Colon (tissue), 2 donors: ENCODE data around the gene MOV10L1.
"Not testable (repeated sequence)": the region's sequence is repeated elsewhere in the genome, so short reads cannot be mapped to it uniquely, and the experiment has no call there.

Experiments used
- FAIRE-seq: peaks from 2 replicates; lab custom pipeline; 2012; peaks lifted over from hg19 to GRCh38; lab: Jason Lieb, UNC
- donor health status: control.
- donor health status: control.

MOV10L1 gene

GRCh38 chr22:50204998-50205397 is 115.2 kb downstream of the MOV10L1 start:
- not testable (repeated sequence) for FAIRE-seq

- FAIRE-seq, result no peak
These were observed 116.2 kb downstream of the MOV10L1 start for GRCh38 chr22:50205781-50206569.

DNA sequence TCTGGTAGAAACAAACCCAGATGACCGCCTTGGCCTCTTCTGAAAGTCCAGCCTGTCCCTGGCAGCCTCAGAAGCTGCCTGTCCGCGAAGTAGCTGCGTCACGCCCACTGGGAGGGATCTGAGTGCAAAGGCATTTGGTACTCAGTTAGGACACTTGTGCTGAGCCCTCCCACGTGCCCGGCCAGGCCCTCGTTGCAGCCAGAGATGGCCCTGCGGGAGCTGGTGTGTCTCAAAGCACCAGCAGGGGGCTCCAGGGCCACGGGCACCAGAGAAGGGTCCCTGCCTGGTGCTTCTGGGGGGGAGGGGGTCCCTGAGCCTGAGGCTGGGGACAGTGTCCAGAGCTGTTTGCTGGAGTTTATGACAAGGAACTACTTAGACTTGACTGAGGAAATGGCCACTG is 116.8 kb downstream of the MOV10L1 start:
- no peak for FAIRE-seq

DNA sequence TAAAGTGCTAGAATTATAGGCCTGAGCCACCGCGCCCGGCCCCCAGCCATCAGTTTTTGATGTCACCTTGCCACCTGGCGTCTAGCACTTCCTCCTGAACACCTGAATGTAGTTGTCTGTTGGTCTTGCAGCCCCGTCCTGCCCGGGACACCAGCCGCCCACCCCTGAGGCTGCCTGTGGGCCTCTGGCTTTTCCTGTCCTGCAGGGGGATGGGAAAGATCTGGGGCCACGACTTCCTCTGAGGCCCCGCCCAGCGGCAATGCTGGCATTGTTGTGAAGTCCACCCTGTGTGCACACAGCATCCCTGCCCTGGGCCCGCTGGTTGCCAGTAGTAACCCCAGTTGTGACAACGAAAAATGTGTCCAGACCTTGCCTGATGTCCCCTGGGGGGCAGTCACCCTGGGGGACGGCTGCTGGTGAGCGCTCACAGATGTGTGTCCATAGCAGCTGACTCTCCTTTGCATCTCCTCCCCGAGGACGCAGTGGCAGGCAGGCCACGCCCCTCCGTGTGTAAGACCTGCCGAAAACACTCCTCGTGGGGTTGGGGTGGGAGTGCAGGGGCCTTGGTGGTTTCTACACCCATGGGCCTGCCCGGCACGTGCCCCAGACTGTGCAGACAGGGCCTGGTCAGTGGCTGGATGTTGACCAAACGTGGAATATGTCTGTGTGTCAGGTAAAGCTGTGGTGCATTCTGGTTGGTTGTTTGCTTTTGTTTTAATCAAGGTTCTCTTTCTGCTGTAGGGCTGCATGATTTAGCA is 117.8 kb downstream of the MOV10L1 start:
- FAIRE-seq, result no peak

DNA sequence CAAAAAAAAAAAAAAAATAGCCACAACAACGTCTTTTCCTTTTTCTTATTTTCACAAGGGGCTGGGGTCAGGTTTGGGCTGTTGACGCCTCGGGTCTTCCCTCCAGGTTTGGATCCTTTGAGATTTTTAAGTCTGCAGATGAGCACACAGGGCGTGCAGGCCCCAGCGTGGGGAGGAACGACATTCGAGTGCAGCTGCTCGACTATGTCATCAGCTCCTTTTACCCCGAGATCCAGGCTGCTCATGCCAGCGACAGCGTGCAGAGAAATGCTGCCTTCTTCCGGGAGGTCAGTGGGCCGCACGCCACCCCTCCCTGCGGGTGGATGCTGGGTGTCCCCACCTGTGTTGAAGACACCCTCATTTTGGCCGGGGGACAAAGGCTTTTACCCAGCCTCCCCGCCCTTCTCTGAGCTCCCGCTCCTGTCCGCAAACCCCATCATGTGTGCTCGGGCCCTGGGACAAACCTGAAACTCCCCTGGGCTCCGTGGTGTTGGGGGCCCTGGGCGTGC is 118.7 kb downstream of the MOV10L1 start:
- no peak for FAIRE-seq

DNA sequence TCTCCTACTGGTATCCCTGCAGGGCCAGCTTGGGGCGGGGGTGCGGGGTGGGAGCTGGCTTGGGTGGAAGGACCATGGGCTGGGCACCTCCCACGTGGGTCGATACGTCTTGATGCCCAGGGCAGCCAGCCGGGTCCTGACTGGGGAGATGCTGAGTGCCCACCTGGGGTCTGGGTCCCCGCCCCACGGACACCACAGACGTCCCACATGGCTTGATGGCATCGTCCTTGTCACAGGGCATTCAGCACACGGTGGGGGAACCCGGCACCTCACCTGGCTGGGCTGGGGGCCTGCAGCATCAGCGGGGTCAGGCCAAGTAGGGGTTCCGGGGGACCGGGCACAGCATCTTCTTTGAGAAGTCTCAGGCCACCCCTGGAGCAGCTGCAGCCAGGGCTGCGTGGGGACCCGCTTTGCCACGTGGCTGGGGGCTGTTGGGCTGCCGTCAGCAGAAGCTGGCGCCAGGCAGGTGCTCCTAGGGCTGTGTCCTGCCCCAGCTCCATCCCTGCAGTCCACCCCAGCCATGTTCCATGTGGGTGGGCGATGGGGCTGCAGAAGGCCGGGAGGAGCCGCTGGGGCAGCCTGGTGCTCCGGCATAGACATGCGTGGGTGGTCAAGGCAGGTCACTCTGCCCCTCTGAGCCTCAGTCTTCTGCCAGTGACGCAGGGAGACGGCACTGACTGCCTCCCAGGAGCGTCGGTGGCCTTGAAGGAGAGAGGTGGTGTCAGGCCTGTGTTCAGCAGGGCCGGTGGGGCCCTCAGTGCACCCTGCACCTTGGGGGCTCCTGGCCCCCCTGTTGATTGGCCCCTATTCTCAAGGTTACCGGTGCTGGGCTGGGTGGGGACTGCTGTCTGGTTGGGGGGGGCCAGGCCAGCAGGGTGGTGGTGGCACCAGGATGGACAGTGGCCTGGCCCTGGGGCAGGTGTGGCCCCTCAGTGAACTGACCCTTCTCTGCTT is 119.4 kb downstream of the MOV10L1 start:
- no peak for FAIRE-seq

DNA sequence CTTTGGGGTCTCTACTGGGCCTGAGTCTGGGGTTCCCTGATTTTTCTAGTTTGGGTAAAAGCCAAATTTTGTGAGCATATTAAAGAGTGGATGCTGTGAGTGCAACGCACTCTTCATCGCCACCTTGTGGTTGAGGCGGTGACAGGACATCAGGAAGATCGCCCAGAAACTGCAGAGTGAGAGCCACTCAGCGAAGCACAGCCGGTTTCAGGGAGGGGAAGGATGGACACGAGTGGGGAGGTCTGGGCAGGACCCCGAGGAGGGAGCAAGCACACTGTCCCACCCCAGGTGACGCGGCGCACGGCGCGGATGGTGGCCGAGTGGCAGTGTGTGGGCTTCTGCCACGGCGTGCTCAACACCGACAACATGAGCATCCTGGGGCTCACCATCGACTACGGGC is 120.1 kb downstream of the MOV10L1 start:
- FAIRE-seq, result no peak

- no peak for FAIRE-seq
These were observed 120.8 kb downstream of the MOV10L1 start for GRCh38 chr22:50210378-50211139.

DNA sequence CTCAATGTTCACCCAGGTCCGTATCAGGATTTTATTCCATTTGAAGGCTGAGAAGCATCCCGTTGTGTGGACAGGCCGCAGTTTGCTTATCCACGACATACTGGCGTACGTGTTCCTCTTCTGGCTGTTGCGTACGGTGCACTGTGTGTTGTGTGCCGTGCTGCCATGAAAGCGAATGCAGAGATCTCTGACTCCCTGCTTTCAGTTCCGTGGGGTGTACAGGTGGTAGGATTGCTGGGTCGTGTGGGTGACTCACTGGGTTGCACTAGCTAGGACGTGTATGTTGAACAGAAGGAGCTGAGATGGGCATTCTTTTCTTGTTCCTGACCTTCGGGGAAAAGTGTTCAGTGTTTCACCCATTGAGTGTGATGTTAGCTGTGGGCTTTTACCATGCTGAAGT is 121.3 kb downstream of the MOV10L1 start:
- no peak for FAIRE-seq
